ENCODE measurements around the gene UBE2J1.
A peak's percentile ranks its signal among the peaks of the same experiment; 100 is the strongest.

UBE2J1 gene

GRCh38 chr6:89311853-89312531, 40.5 kb downstream of the UBE2J1 start:
- Histone ChIP-seq H3K9me3 (ENCODE audit: low read length) (no peaks in the 10 kb centered on the region), H3K9ac (ENCODE audit: low read length) (no peak overlapping the region), H3K79me2 (ENCODE audit: insufficient read depth, low read length) (no peaks in the 10 kb centered on the region), H3K36me3 (ENCODE audit: insufficient read depth, low read length) (no peaks in the 10 kb centered on the region), H3K9me2 (ENCODE audit: low read depth, low read length) (no peaks in the 10 kb centered on the region), H3K27me3 (ENCODE audit: insufficient read depth, low read length) (no peaks in the 10 kb centered on the region), H3K4me2 (ENCODE audit: low read length) (peak overlapping the region; percentile 27), H2AFZ (ENCODE audit: low read length) (no peak overlapping the region), H4K20me1 (ENCODE audit: insufficient read depth, low read length) (no peaks in the 10 kb centered on the region), H3F3A (ENCODE audit: insufficient read depth, low read length) (no peaks in the 10 kb centered on the region), H3K4me1 (ENCODE audit: insufficient read depth, low read length, severe bottlenecking) (peaks cover 27% of the 10 kb centered on the region), H3K4me3 (ENCODE audit: low read depth, low read length, poor library complexity, severe bottlenecking) (no peak overlapping the region), H3K27ac (ENCODE audit: low read depth, low read length, poor library complexity, severe bottlenecking) (no peak overlapping the region)
- TF ChIP-seq EZH2 (IDR thresholded peaks at IDR 0.05; ENCODE audit: borderline replicate concordance, low read length), result no peak
- TF ChIP-seq, protein P1, sequence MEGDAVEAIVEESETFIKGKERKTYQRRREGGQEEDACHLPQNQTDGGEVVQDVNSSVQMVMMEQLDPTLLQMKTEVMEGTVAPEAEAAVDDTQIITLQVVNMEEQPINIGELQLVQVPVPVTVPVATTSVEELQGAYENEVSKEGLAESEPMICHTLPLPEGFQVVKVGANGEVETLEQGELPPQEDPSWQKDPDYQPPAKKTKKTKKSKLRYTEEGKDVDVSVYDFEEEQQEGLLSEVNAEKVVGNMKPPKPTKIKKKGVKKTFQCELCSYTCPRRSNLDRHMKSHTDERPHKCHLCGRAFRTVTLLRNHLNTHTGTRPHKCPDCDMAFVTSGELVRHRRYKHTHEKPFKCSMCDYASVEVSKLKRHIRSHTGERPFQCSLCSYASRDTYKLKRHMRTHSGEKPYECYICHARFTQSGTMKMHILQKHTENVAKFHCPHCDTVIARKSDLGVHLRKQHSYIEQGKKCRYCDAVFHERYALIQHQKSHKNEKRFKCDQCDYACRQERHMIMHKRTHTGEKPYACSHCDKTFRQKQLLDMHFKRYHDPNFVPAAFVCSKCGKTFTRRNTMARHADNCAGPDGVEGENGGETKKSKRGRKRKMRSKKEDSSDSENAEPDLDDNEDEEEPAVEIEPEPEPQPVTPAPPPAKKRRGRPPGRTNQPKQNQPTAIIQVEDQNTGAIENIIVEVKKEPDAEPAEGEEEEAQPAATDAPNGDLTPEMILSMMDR (IDR thresholded peaks at IDR 0.05; ENCODE audit: low read length), result peak; percentile 89

DNA sequence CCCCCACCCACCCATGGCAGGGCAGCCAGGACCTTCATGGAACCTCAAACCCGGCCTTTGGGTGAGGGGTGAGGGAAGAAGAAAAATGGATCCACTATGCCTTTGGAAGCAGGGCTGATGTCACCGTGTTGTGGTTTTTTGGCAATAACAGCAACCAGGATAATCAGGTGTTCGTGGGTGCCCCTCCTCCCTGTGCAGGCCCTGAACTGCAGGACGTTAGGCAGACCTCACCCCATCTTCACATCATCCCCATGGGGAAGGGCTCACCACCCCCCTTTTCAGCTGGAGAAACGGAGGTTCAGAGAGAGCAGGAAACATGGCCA, 41.0 kb downstream of the UBE2J1 start:
- no peaks in the 10 kb centered on the region for H3K9me3 ChIP-seq (ENCODE audit: low read length)
- no peak for TF ChIP-seq EZH2 (IDR thresholded peaks at IDR 0.05; ENCODE audit: borderline replicate concordance, low read length)
- TF ChIP-seq, protein P1 (IDR thresholded peaks at IDR 0.05; ENCODE audit: low read length), result no peak
- H3K36me3 ChIP-seq (ENCODE audit: insufficient read depth, low read length), result no peaks in the 10 kb centered on the region
- no peak overlapping the region for H3K4me3 ChIP-seq (ENCODE audit: low read depth, low read length, poor library complexity, severe bottlenecking)
- no peaks in the 10 kb centered on the region for H3F3A ChIP-seq (ENCODE audit: insufficient read depth, low read length)
- H3K27ac ChIP-seq (ENCODE audit: low read depth, low read length, poor library complexity, severe bottlenecking), result no peak overlapping the region
- H3K4me1 ChIP-seq (ENCODE audit: insufficient read depth, low read length, severe bottlenecking), result peaks cover 27% of the 10 kb centered on the region
- no peaks in the 10 kb centered on the region for H3K27me3 ChIP-seq (ENCODE audit: insufficient read depth, low read length)
- peak overlapping the region; percentile 27; the same call in 1 of the 2 replicates for H3K4me2 ChIP-seq (ENCODE audit: low read length)
- no peaks in the 10 kb centered on the region for H3K79me2 ChIP-seq (ENCODE audit: insufficient read depth, low read length)
- H3K9ac ChIP-seq (ENCODE audit: low read length), result no peak overlapping the region
- H3K9me2 ChIP-seq (ENCODE audit: low read depth, low read length), result no peaks in the 10 kb centered on the region
- no peaks in the 10 kb centered on the region for H4K20me1 ChIP-seq (ENCODE audit: insufficient read depth, low read length)
- H2AFZ ChIP-seq (ENCODE audit: low read length), result no peak overlapping the region

DNA sequence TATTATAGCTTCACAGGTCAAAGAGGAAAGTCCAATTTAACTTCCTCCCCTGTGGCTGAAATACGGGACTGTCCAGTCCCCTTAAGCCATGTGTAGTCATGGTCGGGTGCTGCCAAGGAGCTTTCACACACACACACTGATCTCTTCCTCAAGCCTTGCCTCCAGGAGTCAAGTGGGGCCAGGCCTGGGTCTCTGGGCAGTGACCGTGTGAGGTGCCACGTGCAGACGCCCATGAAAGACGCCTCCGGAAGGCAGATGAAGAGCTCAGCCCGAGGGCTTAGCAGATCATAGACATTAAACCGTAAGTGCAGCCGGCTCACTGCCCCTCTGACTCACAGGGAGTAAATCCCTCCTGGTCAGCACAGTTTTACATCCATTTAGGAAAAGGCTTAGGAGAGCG, 41.6 kb downstream of the UBE2J1 start:
- H3K27me3 ChIP-seq (ENCODE audit: insufficient read depth, low read length), result no peaks in the 10 kb centered on the region
- no peak overlapping the region for H3K9ac ChIP-seq (ENCODE audit: low read length)
- H3K4me1 ChIP-seq (ENCODE audit: insufficient read depth, low read length, severe bottlenecking), result peaks cover 27% of the 10 kb centered on the region
- no peak overlapping the region for H3K27ac ChIP-seq (ENCODE audit: low read depth, low read length, poor library complexity, severe bottlenecking)
- H2AFZ ChIP-seq (ENCODE audit: low read length), result no peak overlapping the region
- no peaks in the 10 kb centered on the region for H3K9me3 ChIP-seq (ENCODE audit: low read length)
- no peak for TF ChIP-seq EZH2 (IDR thresholded peaks at IDR 0.05; ENCODE audit: borderline replicate concordance, low read length)
- TF ChIP-seq, protein P1 (IDR thresholded peaks at IDR 0.05; ENCODE audit: low read length), result no peak
- no peak overlapping the region for H3K4me3 ChIP-seq (ENCODE audit: low read depth, low read length, poor library complexity, severe bottlenecking)
- H3F3A ChIP-seq (ENCODE audit: insufficient read depth, low read length), result no peaks in the 10 kb centered on the region
- H3K36me3 ChIP-seq (ENCODE audit: insufficient read depth, low read length), result no peaks in the 10 kb centered on the region
- H4K20me1 ChIP-seq (ENCODE audit: insufficient read depth, low read length), result no peaks in the 10 kb centered on the region
- H3K9me2 ChIP-seq (ENCODE audit: low read depth, low read length), result no peaks in the 10 kb centered on the region
- H3K79me2 ChIP-seq (ENCODE audit: insufficient read depth, low read length), result no peaks in the 10 kb centered on the region
- H3K4me2 ChIP-seq (ENCODE audit: low read length), result no peak overlapping the region; the same call in 1 of the 2 replicates
